Kidney (tissue), 14 donors: ENCODE data around the gene GKN1. TPM values are rescaled to one million over a fixed set of nuclear protein-coding genes. Genes with fewer than 3 reads are reported as not detected.

ENCODE experiments used
- DNase-seq, 5 donors: peaks; one replicate each; pipeline ENCODE4 v3.0.0-alpha.2; 2013 to 2020
- FAIRE-seq: peaks from 2 replicates; lab custom pipeline; 2012; peaks lifted over from hg19 to GRCh38; lab: Jason Lieb, UNC
- H3K27ac ChIP-seq, 2 donors: one replicate each; pipeline ENCODE4 v1.7.0; 2013; ENCODE audit warnings: low read depth in 2 of 2, low read length in 2 of 2, inconsistent platforms in 1 of 2
- H3K27me3 ChIP-seq: one replicate; pipeline ENCODE4 v1.7.1; 2013; ENCODE audit warnings: low read length, inconsistent platforms; ENCODE audit not compliant: control insufficient read depth, insufficient read depth
- H3K36me3 ChIP-seq, 3 donors: one replicate each; pipeline versions ENCODE4 v1.7.0 to v1.7.1; 2013; ENCODE audit warnings: low read length in 3 of 3, control low read depth in 1 of 3, inconsistent platforms in 1 of 3; ENCODE audit not compliant: insufficient read depth in 3 of 3, control insufficient read depth in 2 of 3
- H3K4me1 ChIP-seq, 3 donors: one replicate each; pipeline versions ENCODE4 v1.7.0 to v1.7.1; 2013; ENCODE audit warnings: low read length in 3 of 3, inconsistent platforms in 1 of 3, low read depth in 1 of 3; ENCODE audit not compliant: control insufficient read depth in 2 of 3, insufficient read depth in 2 of 3
- H3K4me3 ChIP-seq, 3 donors: one replicate each; pipeline versions ENCODE4 v1.7.0 to v1.8.1; 2013; ENCODE audit warnings: low read length in 3 of 3, control low read depth in 1 of 3, inconsistent platforms in 1 of 3
- H3K9ac ChIP-seq, 3 donors: one replicate each; pipeline versions ENCODE4 v1.7.0 to v1.7.1; 2013; ENCODE audit warnings: low read length in 3 of 3, control low read depth in 1 of 3, inconsistent platforms in 1 of 3
- H3K9me3 ChIP-seq, 3 donors: one replicate each; pipeline versions ENCODE4 v1.7.0 to v1.7.1; 2013; ENCODE audit warnings: low read length in 3 of 3, control low read depth in 1 of 3, inconsistent platforms in 1 of 3; ENCODE audit not compliant: control insufficient read depth in 2 of 3, insufficient read depth in 1 of 3
- CTCF ChIP-seq: IDR thresholded peaks from 3 replicates; pipeline ENCODE4 v1.5.1; 2012; ENCODE audit warnings: mild to moderate bottlenecking, moderate library complexity, borderline replicate concordance; ENCODE audit not compliant: insufficient read depth; ENCODE audit errors: extremely low read depth
- intact Hi-C: fragments of 100-400 bp; cut with DNase I; formaldehyde crosslinking; loops from one replicate; pipeline ENCODE4 v1.11.1; 2022
- polyA plus RNA-seq: library from polyadenylated mRNA; stranded (reverse); fragments of 350-450 nt; fragmentation: Illumina TruSeq; extraction: RNeasy Lipid Tissue Mini Kit (QIAGEN cat#74804); gene quantifications from one replicate; pipeline ENCODE4 v1.2.3, GENCODE V29; 2014; ENCODE audit warnings: low read depth, low replicate concordance; ENCODE audit not compliant: insufficient read depth
- total RNA-seq: library from RNA; stranded (reverse); fragmentation: NEBNext Ultra II Directional; extraction: Animal tissue kit (Norgen Biotek cat#: 25700); gene quantifications from one replicate; pipeline ENCODE4 v1.2.1, GENCODE V29; 2021
- donor health status: control.
- donor health status: control.
- donor health status: control.
- donor health status: control.
- donor health status: control.
- donor health status: DM: yes; HTN: yes; CAD: no.
- donor health status: Normal renal cell carcinoma (clear cell type).

The GKN1 gene
- total and polyA plus RNA-seq, 2 donors from 2014 or later: not detected

DNA sequence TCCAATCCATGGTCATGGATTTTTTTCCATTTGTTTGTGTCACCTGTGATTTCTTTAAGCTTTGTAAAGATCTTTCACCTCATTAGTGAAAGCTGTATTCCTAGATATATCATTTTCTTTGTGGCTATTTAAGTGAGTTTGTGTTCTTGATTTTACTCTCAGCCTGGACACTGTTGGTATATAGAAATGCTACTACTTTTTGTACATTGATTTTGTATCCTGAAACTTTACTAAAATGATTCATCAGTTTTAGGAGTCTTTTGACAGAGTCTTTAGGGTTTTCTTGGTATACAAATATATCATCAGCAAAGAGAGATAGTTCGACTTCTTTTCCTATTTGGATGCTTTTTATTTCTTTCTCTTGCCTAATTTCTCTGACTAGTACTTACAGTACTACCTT is 34.1 kb upstream of the GKN1 start:
- Histone ChIP-seq H3K36me3 (no peaks in the 10 kb centered on the region), H3K4me3 (no peak overlapping the region), H3K27me3 (no peaks in the 10 kb centered on the region), H3K27ac (no peak overlapping the region), H3K9ac (no peak overlapping the region), H3K9me3 (no peaks in the 10 kb centered on the region), H3K4me1 (peaks cover 0 to 3% (median 0%) of the 10 kb centered on the region in 3 donors)
- intact Hi-C loops: no loop called here
- DNase-seq: no peak
- FAIRE-seq: no peak
- no peak for TF ChIP-seq CTCF

- Histone ChIP-seq H3K9me3 (no peaks in the 10 kb centered on the region), H3K4me3 (no peak overlapping the region), H3K36me3 (no peaks in the 10 kb centered on the region), H3K9ac (no peak overlapping the region), H3K27ac (no peak overlapping the region), H3K4me1 (no peaks in the 10 kb centered on the region), H3K27me3 (no peaks in the 10 kb centered on the region)
- TF ChIP-seq CTCF: no peak
- intact Hi-C loops: no loop called here
- DNase-seq: no peak
- FAIRE-seq: no peak
Observed at GRCh38 chr2:68942827-68943226, 31.6 kb upstream of the GKN1 start.

GRCh38 chr2:68943581-68944568 is 30.6 kb upstream of the GKN1 start:
- H3K4me1 ChIP-seq: no peaks in the 10 kb centered on the region
- peak overlapping the region in 1 of 3 donors; percentile 24 for H3K4me3 ChIP-seq
- no peak overlapping the region for H3K9ac ChIP-seq
- DNase-seq: peak in 4 of 5 donors; percentile 85 to 94 (median 90)
- no peak overlapping the region for H3K27ac ChIP-seq
- H3K36me3 ChIP-seq: no peaks in the 10 kb centered on the region
- no peaks in the 10 kb centered on the region for H3K9me3 ChIP-seq
- intact Hi-C loops: no loop called here
- no peaks in the 10 kb centered on the region for H3K27me3 ChIP-seq
- peak; percentile 79 for TF ChIP-seq CTCF
- FAIRE-seq: no peak
